Astrocyte of the hippocampus (primary cell): ENCODE measurements around the gene EXOSC6.
"Not testable (repeated sequence)": the region's sequence is repeated elsewhere in the genome, so short reads cannot be mapped to it uniquely, and the experiment has no call there.

Experiments
- DNase-seq: peaks from one replicate; pipeline ENCODE4 v3.0.0; 2011; ENCODE audit warnings: low read depth, low spot score

EXOSC6 gene

GRCh38 chr16:70198666-70199065, 53.1 kb downstream of the EXOSC6 start:
- peak; percentile 63 for DNase-seq

- DNase-seq, result not testable (repeated sequence)
These were observed 53.5 kb downstream of the EXOSC6 start for GRCh38 chr16:70198230-70198629.

- DNase-seq, result not testable (repeated sequence)
These were observed 54.1 kb downstream of the EXOSC6 start for GRCh38 chr16:70197611-70198010.
